HG03025 (cell line): ENCODE data around the gene ADIPOR1.
"Not testable (repeated sequence)": the region's sequence is repeated elsewhere in the genome, so short reads cannot be mapped to it uniquely, and the experiment has no call there.

Experiments
- ATAC-seq: cut with Tn5 transposase; IDR thresholded peaks from one replicate; pipeline ENCODE4 v1.9.1; 2021; ENCODE audit warnings: mild to moderate bottlenecking, moderate library complexity; ENCODE audit not compliant: unreplicated experiment, low FRiP score

The ADIPOR1 gene

GRCh38 chr1:202940561-202940960 is 17.6 kb downstream of the ADIPOR1 start:
- no peak for ATAC-seq

- no peak for ATAC-seq
Measured at GRCh38 chr1:202938287-202938925, 19.7 kb downstream of the ADIPOR1 start.

GRCh38 chr1:202936409-202936808 is 21.7 kb downstream of the ADIPOR1 start:
- ATAC-seq = not testable (repeated sequence)

- no peak for ATAC-seq
Measured at GRCh38 chr1:202935844-202936243, 22.3 kb downstream of the ADIPOR1 start.

GRCh38 chr1:202934755-202935154 is 23.4 kb downstream of the ADIPOR1 start:
- no peak for ATAC-seq

GRCh38 chr1:202932476-202932875 is 25.6 kb downstream of the ADIPOR1 start:
- ATAC-seq = no peak

GRCh38 chr1:202926581-202927491 is 31.3 kb downstream of the ADIPOR1 start, which contains the start of gene KLHL12:
KLHL12 (minus strand) TSS chr1:202927234; CDS start chr1:202925162, 2,072 bp downstream.
- peak; percentile 83 for ATAC-seq

GRCh38 chr1:202923533-202923932 is 34.6 kb downstream of the ADIPOR1 start:
- no peak for ATAC-seq

- ATAC-seq = no peak
Measured at GRCh38 chr1:202919615-202920014, 38.5 kb downstream of the ADIPOR1 start.

GRCh38 chr1:202915146-202915545 is 43.0 kb downstream of the ADIPOR1 start:
- ATAC-seq = no peak

GRCh38 chr1:202912476-202912875 is 45.6 kb downstream of the ADIPOR1 start:
- not testable (repeated sequence) for ATAC-seq

- ATAC-seq = no peak
Measured at GRCh38 chr1:202909494-202909893, 48.6 kb downstream of the ADIPOR1 start.

GRCh38 chr1:202908998-202909397 is 49.1 kb downstream of the ADIPOR1 start:
- ATAC-seq = no peak

GRCh38 chr1:202905331-202905730 is 52.8 kb downstream of the ADIPOR1 start:
- no peak for ATAC-seq

GRCh38 chr1:202903808-202904207 is 54.3 kb downstream of the ADIPOR1 start:
- ATAC-seq = not testable (repeated sequence)

- no peak for ATAC-seq
Measured at GRCh38 chr1:202901555-202901954, 56.6 kb downstream of the ADIPOR1 start.

GRCh38 chr1:202892501-202892900 is 65.6 kb downstream of the ADIPOR1 start:
- no peak for ATAC-seq
